Heart left ventricle (tissue), 16 donors: ENCODE measurements around the gene BCL2A1. TPM values are rescaled to one million over a fixed set of nuclear protein-coding genes. Genes with fewer than 3 reads are reported as not detected.

Experiments used
- ATAC-seq, 4 donors: fragments of 200-7000 bp; cut with Tn5 transposase; one replicate each; pipeline ENCODE4 v1.9.1; 2020 to 2022; ENCODE audit warnings: moderate library complexity in 4 of 4, mild to moderate bottlenecking in 3 of 4, moderate number of reproducible peaks in 1 of 4
- DNase-seq, 5 donors: peaks; one replicate each; pipeline ENCODE4 v3.0.0-alpha.2; 2020
- H3K27ac ChIP-seq, 12 donors: fragments of 200-600 bp; sonication (generic) in 4 of 12; one replicate each; pipeline versions ENCODE4 v1.5.0 to v1.8.0; 2016 to 2022; ENCODE audit warnings: mild to moderate bottlenecking in 2 of 12
- H3K27me3 ChIP-seq, 9 donors: fragments of 200-600 bp; sonication (generic) in 2 of 9; one replicate each; pipeline versions ENCODE4 v1.5.1 to v1.8.0; 2016 to 2022; ENCODE audit warnings: mild to moderate bottlenecking in 3 of 9
- H3K36me3 ChIP-seq, 9 donors: fragments of 200-600 bp; sonication (generic) in 2 of 9; one replicate each; pipeline versions ENCODE4 v1.5.0 to v1.8.0; 2018 to 2022; ENCODE audit warnings: mild to moderate bottlenecking in 2 of 9
- H3K4me1 ChIP-seq, 12 donors: fragments of 200-600 bp; sonication (generic) in 4 of 12; one replicate each; pipeline versions ENCODE4 v1.5.0 to v1.8.0; 2016 to 2022; ENCODE audit warnings: mild to moderate bottlenecking in 3 of 12
- H3K4me3 ChIP-seq, 12 donors: fragments of 200-600 bp; sonication (generic) in 4 of 12; one replicate each; pipeline versions ENCODE4 v1.5.0 to v1.8.0; 2017 to 2022; ENCODE audit warnings: mild to moderate bottlenecking in 9 of 12, moderate library complexity in 4 of 12
- H3K9me3 ChIP-seq, 12 donors: fragments of 200-600 bp; sonication (generic) in 4 of 12; one replicate each; pipeline versions ENCODE4 v1.5.0 to v1.8.0; 2016 to 2022; ENCODE audit warnings: mild to moderate bottlenecking in 1 of 12
- CTCF ChIP-seq, 12 donors: fragments of 200-600 bp; sonication (generic) in 4 of 12; IDR thresholded peaks; one replicate each; pipeline versions ENCODE4 v1.5.0 to v1.8.0; 2018 to 2022; ENCODE audit warnings: antibody characterized with exemption in 12 of 12, mild to moderate bottlenecking in 5 of 12
- POLR2A ChIP-seq, 2 donors: fragments of 450-650 bp; IDR thresholded peaks; one replicate each; pipeline ENCODE4 v1.6.1; 2017; ENCODE audit warnings: antibody characterized with exemption in 2 of 2, mild to moderate bottlenecking in 2 of 2, moderate library complexity in 2 of 2
- WGBS, 4 donors: extraction: QIAGEN DNeasy Blood & Tissue Kit in 2 of 4; methylation state at CpG; one replicate each; pipeline versions ENCODE4 v1.1.5 to v1.1.7; 2013 to 2018; 5-methylcytosine and 5-hydroxymethylcytosine counted together
- intact Hi-C, 10 donors: fragments of 100-400 bp; cut with DNase I; formaldehyde crosslinking; loops; one replicate each; pipeline versions ENCODE4 v1.11.1 to v1.14.2; 2022
- polyA plus RNA-seq, 2 donors: library from polyadenylated mRNA; stranded (reverse); fragments of 200-250 nt; gene quantifications; one replicate each; pipeline ENCODE4 v1.2.3, GENCODE V29; 2013
- total RNA-seq, 9 donors: library from RNA; depleted of rRNA in 2 of 9; stranded (reverse); fragments of >200 nt in 2 of 9; fragmentation: NEBNext Ultra II Directional in 3 of 9; extraction: Animal tissue kit (Norgen Biotek cat#: 25700) in 3 of 9; gene quantifications; one replicate each; pipeline versions ENCODE4 v1.1.0 to v1.2.4, GENCODE V29; 2016 to 2023
- donor health status: ischemic (EF 13 %, LVEDD 7.1; RV severe dilation, severe dysfunction).
- donor health status: healthy with polysubstance abuse.
- donor health status: DM: no; HTN: yes; CAD: no.
- donor health status: DM: no; HTN: no; CAD: no.
- donor health status: ischemic (EF 25% LVEDD 6.9; RV normal size, moderate dysfunction).
- donor health status: ischemic (EF 25% LVEDD 5.7; RV mildly dilated, moderate dysfunction).
- donor health status: healthy.
- donor health status: DM: yes; HTN: yes; CAD: no.
- donor health status: ischemic (EF 35%, LVEDD 5.7; RV mildly dilated, moderate dysfunction).
- donor health status: nonischemic (EF 11% LVEDD 7.7; RV severe dilation, severe dysfunction).
- donor health status: DM: yes; HTN: yes; CAD: no.
- donor health status: PGD.
- donor health status: ischemic (EF 29% LVEDD 5.4; RV normal size, mild dysfunction).
- donor health status: nonischemic (EF 23%, LVEDD 6.1; RV moderate dilation, normal function).

Gene BCL2A1
- total and polyA plus RNA-seq, 11 donors: 0.23 to 28.6 (median 0.99) TPM; not detected in 1

GRCh38 chr15:79922512-79923078, 48.4 kb downstream of the BCL2A1 start:
- H3K4me1 ChIP-seq: peaks cover 0 to 20% (median 5%) of the 10 kb centered on the region in 12 donors
- peak overlapping the region; percentile 56 to 98 (median 85) for H3K4me3 ChIP-seq
- DNase-seq: no peak
- H3K27me3 ChIP-seq: no peaks in the 10 kb centered on the region
- peaks cover 0 to 23% (median 0%) of the 10 kb centered on the region in 9 donors for H3K36me3 ChIP-seq
- TF ChIP-seq POLR2A (IDR thresholded peaks at IDR 0.05) (no peak), CTCF (IDR thresholded peaks at IDR 0.05) (no peak)
- no peak for ATAC-seq
- WGBS, 4 donors: 22 to 35% (median 28%) methylated on average over 16 to 17 of the region's 17 CpGs
- peaks cover 0 to 46% (median 38%) of the 10 kb centered on the region in 12 donors for H3K9me3 ChIP-seq
- H3K27ac ChIP-seq: peak overlapping the region; percentile 81 to 98 (median 94)
- intact Hi-C loops: loop anchor here in 4 of 10 donors (1.0 to 10.0 kb wide), 5 partner anchors 25 to 232 kb away; partner anchors contain the start of genes MTHFS (in 3 of the 4), FAH (in 2 of the 4) and ZFAND6 (in 1 of the 4)

DNA sequence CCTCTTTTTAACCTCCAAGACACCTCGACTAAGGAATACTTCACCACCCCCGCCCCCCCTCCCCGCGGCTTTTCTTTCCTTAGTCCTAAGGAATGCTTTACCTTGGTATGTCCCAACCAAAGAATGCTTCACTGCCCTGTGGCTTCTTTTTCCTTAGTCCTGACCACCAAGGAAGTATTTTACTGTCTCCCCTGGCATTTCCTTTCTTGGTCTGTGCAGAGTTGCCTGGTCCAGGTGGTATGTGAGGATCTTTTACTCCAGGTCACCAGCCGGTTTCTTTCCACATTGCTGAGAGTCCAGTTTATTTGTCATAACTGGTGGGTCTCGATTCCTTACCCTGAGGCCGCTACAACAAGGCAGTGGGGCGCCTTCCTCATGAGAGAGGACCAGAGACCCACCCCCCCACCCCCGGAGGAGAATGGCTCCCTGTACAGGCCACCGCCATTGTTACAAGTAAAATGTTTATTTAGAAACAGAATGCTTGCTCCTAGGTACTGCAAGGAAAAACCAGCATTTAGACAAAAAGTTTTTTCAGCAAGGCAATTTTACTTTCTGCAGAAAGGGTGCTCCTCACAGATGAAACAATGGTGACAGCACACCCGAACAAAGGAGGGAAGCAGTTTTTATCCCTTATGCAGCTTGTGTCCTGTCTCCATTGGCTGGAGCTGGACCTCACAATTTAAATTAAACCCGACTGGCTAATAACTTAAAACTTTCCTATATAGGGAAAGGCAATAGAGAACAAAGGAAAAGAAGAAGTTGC, 51.1 kb downstream of the BCL2A1 start:
- intact Hi-C loops: loop anchor here in 3 of 10 donors (5.0 to 10.0 kb wide), 3 partner anchors 137 to 235 kb away; partner anchors contain the start of genes FAH (in 3 of the 3) and ZFAND6 (in 1 of the 3)
- Histone ChIP-seq H3K27ac (no peak overlapping the region), H3K9me3 (peaks cover 0 to 73% (median 62%) of the 10 kb centered on the region in 12 donors), H3K36me3 (peaks cover 0 to 23% (median 0%) of the 10 kb centered on the region in 9 donors), H3K27me3 (no peaks in the 10 kb centered on the region), H3K4me3 (no peak overlapping the region), H3K4me1 (peaks cover 0 to 20% (median 5%) of the 10 kb centered on the region in 12 donors)
- TF ChIP-seq POLR2A (IDR thresholded peaks at IDR 0.05): no peak
- TF ChIP-seq CTCF (IDR thresholded peaks at IDR 0.05): no peak
- DNase-seq (no peak), ATAC-seq (no peak)
- WGBS, 4 donors: 90 to 98% (median 95%) methylated on average over 12 of the region's 12 CpGs

GRCh38 chr15:79919090-79919748, 51.8 kb downstream of the BCL2A1 start:
- no peak for DNase-seq
- Histone ChIP-seq H3K4me1 (peaks cover 0 to 16% (median 2%) of the 10 kb centered on the region in 12 donors), H3K9me3 (peaks cover 0 to 80% (median 68%) of the 10 kb centered on the region in 12 donors), H3K36me3 (peaks cover 0 to 23% (median 0%) of the 10 kb centered on the region in 9 donors), H3K27ac (no peak overlapping the region), H3K4me3 (no peak overlapping the region), H3K27me3 (no peaks in the 10 kb centered on the region)
- intact Hi-C loops: loop anchor here in 1 of 10 donors (5.0 kb wide), 1 partner anchor 233 kb away; the partner anchor contains the start of gene FAH
- no peak for ATAC-seq
- TF ChIP-seq CTCF (IDR thresholded peaks at IDR 0.05) (no peak), POLR2A (IDR thresholded peaks at IDR 0.05) (no peak)
- WGBS, 4 donors: 94 to 98% (median 96%) methylated on average over 21 to 27 of the region's 27 CpGs
